Measurements from ENCODE around the gene IREB2. TPM values are rescaled to one million over a fixed set of nuclear protein-coding genes. Genes with fewer than 3 reads are reported as not detected.
"Not testable (repeated sequence)": the region's sequence is repeated elsewhere in the genome, so short reads cannot be mapped to it uniquely, and the experiment has no call there.

IREB2 gene
- total RNA-seq, 1 donor from 2014 or later, result 76.9 TPM

DNA sequence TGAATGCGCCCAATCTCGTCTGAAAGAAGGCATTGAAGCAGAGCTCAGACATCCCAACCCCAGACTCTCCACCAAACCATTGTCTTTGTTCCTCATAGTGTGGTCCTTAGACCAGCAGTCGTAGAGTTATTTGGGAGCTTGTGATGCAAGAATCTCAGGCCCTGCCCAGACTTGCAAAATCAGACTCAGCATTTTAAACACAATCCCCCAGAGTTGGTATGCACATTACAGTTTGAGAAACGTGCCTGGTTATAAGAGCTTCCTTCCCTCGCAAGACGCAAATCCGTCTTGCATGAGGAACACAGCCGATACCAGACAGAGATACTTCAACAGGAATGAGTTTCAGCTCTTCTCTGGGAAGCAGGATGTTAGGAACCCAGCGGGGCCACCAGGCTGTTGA lies 38.9 kb upstream of the IREB2 start:
- peak overlapping the region; percentile 35 for H3K27ac Mint-ChIP-seq
- TF ChIP-seq, protein P1, sequence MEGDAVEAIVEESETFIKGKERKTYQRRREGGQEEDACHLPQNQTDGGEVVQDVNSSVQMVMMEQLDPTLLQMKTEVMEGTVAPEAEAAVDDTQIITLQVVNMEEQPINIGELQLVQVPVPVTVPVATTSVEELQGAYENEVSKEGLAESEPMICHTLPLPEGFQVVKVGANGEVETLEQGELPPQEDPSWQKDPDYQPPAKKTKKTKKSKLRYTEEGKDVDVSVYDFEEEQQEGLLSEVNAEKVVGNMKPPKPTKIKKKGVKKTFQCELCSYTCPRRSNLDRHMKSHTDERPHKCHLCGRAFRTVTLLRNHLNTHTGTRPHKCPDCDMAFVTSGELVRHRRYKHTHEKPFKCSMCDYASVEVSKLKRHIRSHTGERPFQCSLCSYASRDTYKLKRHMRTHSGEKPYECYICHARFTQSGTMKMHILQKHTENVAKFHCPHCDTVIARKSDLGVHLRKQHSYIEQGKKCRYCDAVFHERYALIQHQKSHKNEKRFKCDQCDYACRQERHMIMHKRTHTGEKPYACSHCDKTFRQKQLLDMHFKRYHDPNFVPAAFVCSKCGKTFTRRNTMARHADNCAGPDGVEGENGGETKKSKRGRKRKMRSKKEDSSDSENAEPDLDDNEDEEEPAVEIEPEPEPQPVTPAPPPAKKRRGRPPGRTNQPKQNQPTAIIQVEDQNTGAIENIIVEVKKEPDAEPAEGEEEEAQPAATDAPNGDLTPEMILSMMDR (conservative IDR thresholded peaks at IDR 0.05), result no peak
- H3K36me3 Mint-ChIP-seq, result no peaks in the 10 kb centered on the region
- H3K9me3 Mint-ChIP-seq, result no peaks in the 10 kb centered on the region
- no peak for DNase-seq (ENCODE audit: extremely low spot score, unreplicated experiment)
- no peak overlapping the region for H3K4me3 Mint-ChIP-seq
- peaks cover 6% of the 10 kb centered on the region for H3K27me3 Mint-ChIP-seq
- peaks cover 52% of the 10 kb centered on the region for H3K4me1 Mint-ChIP-seq (ENCODE audit: unreplicated experiment)

DNA sequence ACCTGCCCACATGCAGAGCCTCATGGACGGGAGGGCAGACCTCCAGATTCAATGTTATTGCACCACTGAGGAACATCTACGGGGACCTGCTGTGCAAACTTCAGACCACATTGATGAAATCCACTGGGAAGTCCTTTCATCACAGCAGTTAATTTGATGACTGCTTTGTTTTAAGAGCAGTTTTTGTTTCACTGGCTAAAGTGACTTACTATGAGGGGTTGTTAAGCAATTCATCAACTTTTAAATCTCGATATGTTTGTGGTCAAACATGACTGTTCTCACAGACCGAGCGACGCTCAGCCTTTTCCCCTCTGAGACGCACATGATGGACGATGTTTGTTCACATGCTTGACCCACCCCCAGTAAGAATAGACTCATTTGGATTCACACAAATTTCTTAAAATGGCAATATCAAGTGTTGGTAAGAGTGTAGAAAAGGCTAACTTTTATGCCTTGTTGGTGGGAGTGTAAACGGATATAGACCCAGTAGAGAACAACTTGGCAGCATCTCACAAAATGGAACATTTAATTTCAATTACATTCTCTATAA lies 35.9 kb upstream of the IREB2 start:
- no peak for DNase-seq (ENCODE audit: extremely low spot score, unreplicated experiment)

DNA sequence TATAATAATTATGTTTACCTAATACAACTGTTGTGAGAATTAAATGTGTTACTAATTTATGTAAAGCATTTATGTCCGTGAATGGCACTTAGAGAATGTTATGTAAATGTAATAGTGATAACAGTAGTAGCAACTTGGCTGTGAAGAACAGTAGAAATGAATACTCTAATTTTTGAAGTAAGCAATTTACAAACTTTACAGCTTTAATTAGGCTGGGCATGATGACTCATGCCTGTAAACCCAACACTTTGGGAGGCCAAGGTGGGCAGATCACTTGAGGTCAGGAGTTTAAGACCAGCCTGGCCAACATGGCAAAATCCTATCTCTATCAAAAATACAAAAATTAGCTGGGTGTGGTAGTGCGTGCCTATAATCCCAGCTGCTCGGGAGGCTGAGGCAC lies 33.9 kb upstream of the IREB2 start:
- TF ChIP-seq, protein P1 (conservative IDR thresholded peaks at IDR 0.05), result no peak
- Mint-ChIP-seq H3K27me3 (peaks cover 9% of the 10 kb centered on the region), H3K36me3 (no peaks in the 10 kb centered on the region), H3K27ac (no peak overlapping the region), H3K4me3 (no peak overlapping the region), H3K9me3 (no peaks in the 10 kb centered on the region), H3K4me1 (ENCODE audit: unreplicated experiment) (peaks cover 31% of the 10 kb centered on the region)
- no peak for DNase-seq (ENCODE audit: extremely low spot score, unreplicated experiment)

More for the DNA sequence above, 35.9 kb upstream of the IREB2 start:
- Mint-ChIP-seq H3K27me3 (peaks cover 3% of the 10 kb centered on the region), H3K9me3 (no peaks in the 10 kb centered on the region), H3K36me3 (no peaks in the 10 kb centered on the region), H3K27ac (peak overlapping the region; percentile 12), H3K4me1 (ENCODE audit: unreplicated experiment) (peaks cover 31% of the 10 kb centered on the region), H3K4me3 (no peak overlapping the region)
- TF ChIP-seq, protein P1 (conservative IDR thresholded peaks at IDR 0.05), result no peak

DNA sequence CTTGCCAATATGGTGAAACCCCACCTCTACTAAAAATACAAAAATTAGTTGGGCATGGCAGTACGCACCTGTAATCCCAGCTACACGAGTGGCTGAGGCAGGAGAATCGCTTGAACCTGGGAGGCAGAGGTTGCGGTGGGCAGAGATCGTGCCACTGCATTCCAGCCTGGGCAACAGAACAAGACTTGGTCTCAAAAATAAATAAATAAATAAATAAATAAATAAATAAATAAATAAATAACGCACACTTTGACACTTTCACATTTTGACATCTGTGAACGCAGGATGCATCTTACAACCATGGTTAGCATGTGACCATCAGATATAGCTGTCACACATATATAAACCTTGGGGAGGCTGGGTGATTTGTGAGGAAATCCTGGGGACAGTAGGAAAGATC lies 33.2 kb upstream of the IREB2 start:
- not testable (repeated sequence) for H3K4me3 Mint-ChIP-seq; H3K27ac Mint-ChIP-seq; DNase-seq (ENCODE audit: extremely low spot score, unreplicated experiment); H3K9me3 Mint-ChIP-seq; H3K36me3 Mint-ChIP-seq; H3K27me3 Mint-ChIP-seq
- H3K4me1 Mint-ChIP-seq (ENCODE audit: unreplicated experiment), result peaks cover 29% of the 10 kb centered on the region

DNA sequence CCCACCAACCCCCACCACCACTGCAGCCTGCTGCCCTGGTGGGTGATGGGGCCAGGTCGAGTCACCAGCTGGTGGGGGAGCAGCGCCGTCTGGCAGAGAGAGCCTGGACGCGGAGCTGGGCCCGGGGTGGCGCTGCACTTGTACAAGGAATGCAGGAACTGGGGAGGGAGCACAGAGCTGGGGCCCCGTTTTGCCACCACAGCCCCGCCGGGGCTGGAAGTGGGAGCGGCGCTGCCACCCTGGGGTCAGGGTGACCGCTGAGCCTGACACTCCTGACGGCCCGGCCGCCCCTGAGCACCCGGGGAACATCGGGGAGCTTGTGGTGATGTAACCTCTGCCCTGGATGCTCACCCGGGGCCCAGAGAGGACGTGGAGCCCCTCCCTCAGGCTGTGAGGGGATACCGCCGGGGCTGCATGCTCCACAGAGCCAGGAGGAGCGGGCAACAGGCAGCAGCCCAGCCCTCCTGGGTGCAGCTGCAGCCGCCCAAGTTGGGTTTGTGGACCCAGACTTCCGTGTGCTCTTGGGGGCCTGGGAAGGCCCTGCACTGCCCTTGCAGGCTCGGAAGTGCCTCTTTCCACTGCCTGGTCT lies 32.6 kb upstream of the IREB2 start:
- Mint-ChIP-seq H3K4me3 (no peak overlapping the region), H3K36me3 (no peaks in the 10 kb centered on the region), H3K27me3 (peaks cover 9% of the 10 kb centered on the region), H3K4me1 (ENCODE audit: unreplicated experiment) (peaks cover 28% of the 10 kb centered on the region), H3K27ac (no peak overlapping the region), H3K9me3 (no peaks in the 10 kb centered on the region)
- DNase-seq (ENCODE audit: extremely low spot score, unreplicated experiment), result no peak
- TF ChIP-seq, protein P1 (conservative IDR thresholded peaks at IDR 0.05), result no peak

DNA sequence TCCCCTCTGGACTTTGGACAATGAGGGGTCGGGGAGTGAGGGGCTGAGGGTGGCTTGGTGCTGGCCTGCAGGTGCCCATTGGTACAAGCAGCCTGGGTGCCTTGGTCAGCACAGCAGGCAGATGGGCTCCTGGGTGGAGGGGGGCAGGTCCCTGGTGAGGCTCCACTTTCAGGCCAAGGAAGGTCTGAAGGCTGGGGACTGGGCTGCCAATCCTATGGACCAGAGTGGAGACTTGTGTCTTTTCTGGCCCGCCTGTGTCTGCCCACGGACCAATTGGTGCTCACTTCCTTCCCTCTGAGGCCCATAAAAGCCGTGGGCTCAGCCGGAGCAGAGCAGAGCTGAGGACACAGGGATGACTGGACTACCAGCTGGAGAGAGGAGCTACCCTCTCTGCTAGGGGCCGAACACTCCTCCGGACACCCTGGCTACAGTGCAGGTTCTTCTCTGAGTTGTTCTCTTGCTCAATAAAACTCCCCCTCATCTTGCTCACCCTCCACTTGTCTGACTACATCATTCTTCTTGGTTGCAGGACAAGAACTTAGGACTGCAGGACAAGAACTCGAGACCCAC lies 31.9 kb upstream of the IREB2 start:
- DNase-seq (ENCODE audit: extremely low spot score, unreplicated experiment), result no peak
- TF ChIP-seq, protein P1 (conservative IDR thresholded peaks at IDR 0.05), result no peak
- no peaks in the 10 kb centered on the region for H3K9me3 Mint-ChIP-seq
- H3K27me3 Mint-ChIP-seq, result peaks cover 11% of the 10 kb centered on the region
- no peak overlapping the region for H3K4me3 Mint-ChIP-seq
- H3K36me3 Mint-ChIP-seq, result no peaks in the 10 kb centered on the region
- H3K4me1 Mint-ChIP-seq (ENCODE audit: unreplicated experiment), result peaks cover 32% of the 10 kb centered on the region
- no peak overlapping the region for H3K27ac Mint-ChIP-seq

Data from type B pancreatic cell (in vitro differentiated cells).